SK-N-SH (cell line): ENCODE measurements around the gene NECAB2. TPM values are rescaled to one million over a fixed set of nuclear protein-coding genes. Genes with fewer than 3 reads are reported as not detected.

Source experiments
- CTCF ChIA-PET: fragments of 300-600, 350-600 bp; formaldehyde crosslinking; extraction: SDS; loops from one replicate; lab custom pipeline; 2021; lab: Yijun Ruan, JAX
- POLR2A ChIA-PET: fragments of 350-600 bp; sonication (Branson Sonifier 250); formaldehyde crosslinking; extraction: SDS; loops from one replicate; lab custom pipeline; 2020; ENCODE audit warnings: antibody characterized with exemption, inconsistent platforms; lab: Yijun Ruan, JAX
- DNase-seq: peaks from one replicate; pipeline ENCODE4 v3.0.0; 2012
- H2AFZ ChIP-seq: fragments of 200-600 bp; sonication (generic); 2 replicates; pipeline ENCODE4 v1.8.1; 2016; ENCODE audit warnings: antibody characterized with exemption, mild to moderate bottlenecking, low read depth
- H3F3A ChIP-seq: fragments of 200-600 bp; sonication (generic); replicated peaks from 2 replicates; pipeline ENCODE3; 2016; ENCODE audit warnings: antibody characterized with exemption, mild to moderate bottlenecking; ENCODE audit not compliant: insufficient read depth
- H3K27ac ChIP-seq, 2 experiments: fragments of 200-500 bp in 1 of 2; fragments of 200-600 bp in 1 of 2; sonication (Bioruptor generic) in 1 of 2; sonication (generic), shearing (Covaris generic) in 1 of 2; 2 replicates each; pipeline versions ENCODE4 v1.5.1 to v1.6.1; 2014 to 2016; ENCODE audit warnings: low read depth in 2 of 2, inconsistent platforms in 1 of 2, low read length in 1 of 2, mild to moderate bottlenecking in 1 of 2, mixed read lengths in 1 of 2
- H3K27me3 ChIP-seq: fragments of 200-600 bp; sonication (generic), shearing (Covaris generic); 2 replicates; pipeline ENCODE4 v1.6.1; 2016; ENCODE audit warnings: mixed run types; ENCODE audit not compliant: insufficient read depth
- H3K36me3 ChIP-seq, 2 experiments: fragments of 200-500 bp in 1 of 2; fragments of 200-600 bp in 1 of 2; sonication (Bioruptor generic) in 1 of 2; sonication (generic) in 1 of 2; replicated peaks in 1 of 2; 2 replicates each; pipeline versions ENCODE3 to v1.5.1; 2014 to 2016; ENCODE audit warnings: low read length in 1 of 2, mild to moderate bottlenecking in 1 of 2; ENCODE audit not compliant: insufficient read depth in 2 of 2, control insufficient read depth in 1 of 2
- H3K4me1 ChIP-seq, 2 experiments: fragments of 200-500 bp in 1 of 2; fragments of 200-600 bp in 1 of 2; sonication (Bioruptor generic) in 1 of 2; sonication (generic), shearing (Covaris generic) in 1 of 2; 2 replicates each; pipeline versions ENCODE4 v1.5.1 to v1.6.1; 2014 to 2016; ENCODE audit warnings: low read depth in 1 of 2, low read length in 1 of 2, mixed run types in 1 of 2; ENCODE audit not compliant: insufficient read depth in 2 of 2, control insufficient read depth in 1 of 2
- H3K4me2 ChIP-seq: fragments of 200-600 bp; sonication (generic), shearing (Covaris generic); 2 replicates; pipeline ENCODE4 v1.6.1; 2017; ENCODE audit warnings: mixed run types
- H3K4me3 ChIP-seq, 2 experiments: fragments of 200-500 bp in 1 of 2; fragments of 200-600 bp in 1 of 2; sonication (Bioruptor generic) in 1 of 2; sonication (generic), shearing (Covaris generic) in 1 of 2; 2 replicates each; pipeline versions ENCODE4 v1.5.1 to v1.8.1; 2014 to 2016; ENCODE audit warnings: low read depth in 2 of 2, inconsistent platforms in 1 of 2, low read length in 1 of 2, mild to moderate bottlenecking in 1 of 2, mixed read lengths in 1 of 2, moderate library complexity in 1 of 2
- H3K79me2 ChIP-seq: fragments of 200-600 bp; sonication (generic); 2 replicates; pipeline ENCODE4 v1.8.1; 2017; ENCODE audit warnings: mild to moderate bottlenecking; ENCODE audit not compliant: insufficient read depth
- H3K9ac ChIP-seq: fragments of 200-600 bp; sonication (generic); 2 replicates; pipeline ENCODE4 v1.6.1; 2017; ENCODE audit warnings: mixed run types
- H3K9me2 ChIP-seq: fragments of 200-600 bp; sonication (generic); 2 replicates; pipeline ENCODE4 v1.6.1; 2017; ENCODE audit warnings: mixed run types
- H3K9me3 ChIP-seq: fragments of 200-600 bp; sonication (generic); 2 replicates; pipeline ENCODE4 v1.6.1; 2017; ENCODE audit warnings: mixed run types, mild to moderate bottlenecking, moderate library complexity
- H4K20me1 ChIP-seq: fragments of 200-600 bp; sonication (generic); 2 replicates; pipeline ENCODE4 v1.6.1; 2017; ENCODE audit warnings: mild to moderate bottlenecking, mixed run types; ENCODE audit not compliant: insufficient read depth
- CHD2 ChIP-seq: fragments of 150-350 bp; IDR thresholded peaks from 2 replicates; pipeline ENCODE4 v1.6.1; 2018; ENCODE audit warnings: low read length; ENCODE audit not compliant: partially characterized antibody
- EP300 ChIP-seq, 2 experiments: IDR thresholded peaks; 2 replicates each; pipeline versions ENCODE4 v1.4.0 to v1.6.1; 2012; ENCODE audit warnings: borderline replicate concordance in 1 of 2, low read depth in 1 of 2, low read length in 1 of 2
- EZH2phosphoT487 ChIP-seq: fragments of 200-600 bp; sonication (generic); IDR thresholded peaks from 2 replicates; pipeline ENCODE4 v1.6.1; 2017; ENCODE audit warnings: low read depth, mixed run types, mild to moderate bottlenecking, antibody characterized with exemption, moderate library complexity, borderline replicate concordance
- GABPA ChIP-seq: IDR thresholded peaks from 2 replicates; pipeline ENCODE4 v1.4.0; 2012; ENCODE audit warnings: low read depth, mild to moderate bottlenecking
- GATA2 ChIP-seq: sonication (generic); formaldehyde crosslinking; IDR thresholded peaks from 2 replicates; pipeline ENCODE4 v1.5.0; 2020; ENCODE audit warnings: mild to moderate bottlenecking, missing genetic modification reagents
- JUND ChIP-seq: IDR thresholded peaks from 2 replicates; pipeline ENCODE4 v1.4.0; 2012
- MXI1 ChIP-seq: IDR thresholded peaks from 2 replicates; pipeline ENCODE4 v1.6.1; 2012; ENCODE audit warnings: mild to moderate bottlenecking, low read depth, low read length, improper control_type of control experiment
- NFIC ChIP-seq: IDR thresholded peaks from 2 replicates; pipeline ENCODE4 v1.4.0; 2012; ENCODE audit warnings: borderline replicate concordance
- NRF1 ChIP-seq: IDR thresholded peaks from 2 replicates; pipeline ENCODE4 v1.6.1; 2012; ENCODE audit warnings: low read depth, mild to moderate bottlenecking, low read length
- RAD21 ChIP-seq: IDR thresholded peaks from 2 replicates; pipeline ENCODE4 v1.6.1; 2012; ENCODE audit warnings: mild to moderate bottlenecking, low read length
- RFX5 ChIP-seq: IDR thresholded peaks from 2 replicates; pipeline ENCODE4 v1.6.1; 2012; ENCODE audit warnings: mild to moderate bottlenecking, improper control_type of control experiment, low read length
- SMC3 ChIP-seq: IDR thresholded peaks from 2 replicates; pipeline ENCODE4 v1.6.1; 2012; ENCODE audit warnings: low read depth, low read length, improper control_type of control experiment
- TCF12 ChIP-seq: IDR thresholded peaks from 2 replicates; pipeline ENCODE4 v1.4.0; 2012
- TEAD4 ChIP-seq: IDR thresholded peaks from 2 replicates; pipeline ENCODE4 v1.4.0; 2012; ENCODE audit warnings: mild to moderate bottlenecking, borderline replicate concordance; ENCODE audit not compliant: insufficient read depth
- YY1 ChIP-seq: IDR thresholded peaks from 2 replicates; pipeline ENCODE4 v1.4.0; 2012; ENCODE audit warnings: low read depth, mild to moderate bottlenecking
- WGBS: methylation state at CpG from one replicate; pipeline ENCODE4 v1.1.6; 2017; ENCODE audit warnings: low lambda C conversion rate; 5-methylcytosine and 5-hydroxymethylcytosine counted together
- polyA plus RNA-seq, 3 experiments: library from polyadenylated mRNA; depleted of rRNA; stranded (reverse); fragments of >200 nt; gene quantifications; 2 replicates each; pipeline ENCODE4 v1.2.3, GENCODE V29; 2012
- TF ChIP-seq, protein P1 (sequence below): IDR thresholded peaks from 2 replicates; pipeline ENCODE4; 2012
- TF ChIP-seq, protein P2 (sequence below): fragments of 200-600 bp; sonication (generic); IDR thresholded peaks from 2 replicates; pipeline ENCODE4 v1.6.1; 2017; ENCODE audit warnings: antibody characterized with exemption, mild to moderate bottlenecking, moderate library complexity
- TF ChIP-seq, protein P3 (sequence below): IDR thresholded peaks from 2 replicates; pipeline ENCODE4 v1.4.0; 2012; ENCODE audit warnings: low read depth
- TF ChIP-seq, protein P4 (sequence below): IDR thresholded peaks from 2 replicates; pipeline ENCODE4 v1.6.1; 2012; ENCODE audit warnings: mild to moderate bottlenecking, low read depth, low read length, moderate library complexity

NECAB2 gene
- polyA plus RNA-seq, 1 of the 3 experiments (the other 2 are of a cell fraction): 0.58 TPM

DNA sequence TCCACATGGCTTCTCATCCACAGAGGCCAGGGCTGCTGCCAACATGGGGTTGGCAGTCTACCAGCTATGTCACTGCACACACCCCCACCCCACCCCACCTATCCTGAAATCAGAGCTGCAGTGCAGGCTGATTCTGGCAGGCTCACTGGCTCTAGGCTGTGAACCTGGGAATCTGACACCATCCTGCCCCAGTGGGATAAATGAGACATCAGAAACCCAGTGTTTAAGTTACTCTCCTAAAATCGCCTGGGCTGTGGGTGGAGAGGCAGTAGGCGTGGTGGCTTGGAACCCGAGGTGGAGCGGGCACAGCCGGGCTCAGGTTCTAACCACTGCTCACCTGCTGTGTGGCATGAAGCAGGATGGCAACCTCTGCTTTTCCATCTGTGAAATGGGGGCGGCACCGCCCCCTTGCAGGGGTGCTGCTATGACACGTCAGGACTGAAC is 69.0 kb downstream of the NECAB2 start:
- Histone ChIP-seq H3K4me1 (no peaks in the 10 kb centered on the region; a peak in 1 of 4 replicates), H3K4me2 (no peak overlapping the region), H3K36me3 (no peaks in the 10 kb centered on the region), H3K9me2 (no peaks in the 10 kb centered on the region), H3K27me3 (no peaks in the 10 kb centered on the region; the same call in 1 of the 2 replicates), H2AFZ (no peak overlapping the region), H3K79me2 (no peaks in the 10 kb centered on the region), H3K9ac (no peak overlapping the region), H3F3A (no peaks in the 10 kb centered on the region), H4K20me1 (no peaks in the 10 kb centered on the region), H3K9me3 (no peaks in the 10 kb centered on the region), H3K27ac (no peak overlapping the region), H3K4me3 (no peak overlapping the region)
- 68% methylated on average over 7 of the region's 8 CpGs for WGBS
- ChIA-PET CTCF (no interaction called here), POLR2A (no interaction called here)
- TF ChIP-seq RFX5 (no peak), JUND (no peak), TCF12 (no peak), NFIC (no peak), SMC3 (no peak), YY1 (no peak), GABPA (no peak), CHD2 (no peak), MXI1 (no peak), EZH2phosphoT487 (no peak), GATA2 (CRISPR knock-in tag) (no peak), EP300 (IDR thresholded peaks at IDR 0.05; ENCODE audit: borderline replicate concordance in 1 of 2, low read depth in 1 of 2, low read length in 1 of 2) (no peak), RAD21 (no peak), NRF1 (no peak), TEAD4 (no peak)
- TF ChIP-seq, protein P1, sequence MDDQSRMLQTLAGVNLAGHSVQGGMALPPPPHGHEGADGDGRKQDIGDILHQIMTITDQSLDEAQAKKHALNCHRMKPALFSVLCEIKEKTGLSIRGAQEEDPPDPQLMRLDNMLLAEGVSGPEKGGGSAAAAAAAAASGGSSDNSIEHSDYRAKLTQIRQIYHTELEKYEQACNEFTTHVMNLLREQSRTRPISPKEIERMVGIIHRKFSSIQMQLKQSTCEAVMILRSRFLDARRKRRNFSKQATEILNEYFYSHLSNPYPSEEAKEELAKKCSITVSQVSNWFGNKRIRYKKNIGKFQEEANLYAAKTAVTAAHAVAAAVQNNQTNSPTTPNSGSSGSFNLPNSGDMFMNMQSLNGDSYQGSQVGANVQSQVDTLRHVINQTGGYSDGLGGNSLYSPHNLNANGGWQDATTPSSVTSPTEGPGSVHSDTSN: no peak
- TF ChIP-seq, protein P2, sequence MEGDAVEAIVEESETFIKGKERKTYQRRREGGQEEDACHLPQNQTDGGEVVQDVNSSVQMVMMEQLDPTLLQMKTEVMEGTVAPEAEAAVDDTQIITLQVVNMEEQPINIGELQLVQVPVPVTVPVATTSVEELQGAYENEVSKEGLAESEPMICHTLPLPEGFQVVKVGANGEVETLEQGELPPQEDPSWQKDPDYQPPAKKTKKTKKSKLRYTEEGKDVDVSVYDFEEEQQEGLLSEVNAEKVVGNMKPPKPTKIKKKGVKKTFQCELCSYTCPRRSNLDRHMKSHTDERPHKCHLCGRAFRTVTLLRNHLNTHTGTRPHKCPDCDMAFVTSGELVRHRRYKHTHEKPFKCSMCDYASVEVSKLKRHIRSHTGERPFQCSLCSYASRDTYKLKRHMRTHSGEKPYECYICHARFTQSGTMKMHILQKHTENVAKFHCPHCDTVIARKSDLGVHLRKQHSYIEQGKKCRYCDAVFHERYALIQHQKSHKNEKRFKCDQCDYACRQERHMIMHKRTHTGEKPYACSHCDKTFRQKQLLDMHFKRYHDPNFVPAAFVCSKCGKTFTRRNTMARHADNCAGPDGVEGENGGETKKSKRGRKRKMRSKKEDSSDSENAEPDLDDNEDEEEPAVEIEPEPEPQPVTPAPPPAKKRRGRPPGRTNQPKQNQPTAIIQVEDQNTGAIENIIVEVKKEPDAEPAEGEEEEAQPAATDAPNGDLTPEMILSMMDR: no peak
- TF ChIP-seq, protein P3, sequence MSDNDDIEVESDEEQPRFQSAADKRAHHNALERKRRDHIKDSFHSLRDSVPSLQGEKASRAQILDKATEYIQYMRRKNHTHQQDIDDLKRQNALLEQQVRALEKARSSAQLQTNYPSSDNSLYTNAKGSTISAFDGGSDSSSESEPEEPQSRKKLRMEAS: no peak
- TF ChIP-seq, protein P4, sequence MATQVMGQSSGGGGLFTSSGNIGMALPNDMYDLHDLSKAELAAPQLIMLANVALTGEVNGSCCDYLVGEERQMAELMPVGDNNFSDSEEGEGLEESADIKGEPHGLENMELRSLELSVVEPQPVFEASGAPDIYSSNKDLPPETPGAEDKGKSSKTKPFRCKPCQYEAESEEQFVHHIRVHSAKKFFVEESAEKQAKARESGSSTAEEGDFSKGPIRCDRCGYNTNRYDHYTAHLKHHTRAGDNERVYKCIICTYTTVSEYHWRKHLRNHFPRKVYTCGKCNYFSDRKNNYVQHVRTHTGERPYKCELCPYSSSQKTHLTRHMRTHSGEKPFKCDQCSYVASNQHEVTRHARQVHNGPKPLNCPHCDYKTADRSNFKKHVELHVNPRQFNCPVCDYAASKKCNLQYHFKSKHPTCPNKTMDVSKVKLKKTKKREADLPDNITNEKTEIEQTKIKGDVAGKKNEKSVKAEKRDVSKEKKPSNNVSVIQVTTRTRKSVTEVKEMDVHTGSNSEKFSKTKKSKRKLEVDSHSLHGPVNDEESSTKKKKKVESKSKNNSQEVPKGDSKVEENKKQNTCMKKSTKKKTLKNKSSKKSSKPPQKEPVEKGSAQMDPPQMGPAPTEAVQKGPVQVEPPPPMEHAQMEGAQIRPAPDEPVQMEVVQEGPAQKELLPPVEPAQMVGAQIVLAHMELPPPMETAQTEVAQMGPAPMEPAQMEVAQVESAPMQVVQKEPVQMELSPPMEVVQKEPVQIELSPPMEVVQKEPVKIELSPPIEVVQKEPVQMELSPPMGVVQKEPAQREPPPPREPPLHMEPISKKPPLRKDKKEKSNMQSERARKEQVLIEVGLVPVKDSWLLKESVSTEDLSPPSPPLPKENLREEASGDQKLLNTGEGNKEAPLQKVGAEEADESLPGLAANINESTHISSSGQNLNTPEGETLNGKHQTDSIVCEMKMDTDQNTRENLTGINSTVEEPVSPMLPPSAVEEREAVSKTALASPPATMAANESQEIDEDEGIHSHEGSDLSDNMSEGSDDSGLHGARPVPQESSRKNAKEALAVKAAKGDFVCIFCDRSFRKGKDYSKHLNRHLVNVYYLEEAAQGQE: no peak
- DNase-seq: no peak
